Measurements from ENCODE around the gene KCNG4.

The KCNG4 gene

DNA sequence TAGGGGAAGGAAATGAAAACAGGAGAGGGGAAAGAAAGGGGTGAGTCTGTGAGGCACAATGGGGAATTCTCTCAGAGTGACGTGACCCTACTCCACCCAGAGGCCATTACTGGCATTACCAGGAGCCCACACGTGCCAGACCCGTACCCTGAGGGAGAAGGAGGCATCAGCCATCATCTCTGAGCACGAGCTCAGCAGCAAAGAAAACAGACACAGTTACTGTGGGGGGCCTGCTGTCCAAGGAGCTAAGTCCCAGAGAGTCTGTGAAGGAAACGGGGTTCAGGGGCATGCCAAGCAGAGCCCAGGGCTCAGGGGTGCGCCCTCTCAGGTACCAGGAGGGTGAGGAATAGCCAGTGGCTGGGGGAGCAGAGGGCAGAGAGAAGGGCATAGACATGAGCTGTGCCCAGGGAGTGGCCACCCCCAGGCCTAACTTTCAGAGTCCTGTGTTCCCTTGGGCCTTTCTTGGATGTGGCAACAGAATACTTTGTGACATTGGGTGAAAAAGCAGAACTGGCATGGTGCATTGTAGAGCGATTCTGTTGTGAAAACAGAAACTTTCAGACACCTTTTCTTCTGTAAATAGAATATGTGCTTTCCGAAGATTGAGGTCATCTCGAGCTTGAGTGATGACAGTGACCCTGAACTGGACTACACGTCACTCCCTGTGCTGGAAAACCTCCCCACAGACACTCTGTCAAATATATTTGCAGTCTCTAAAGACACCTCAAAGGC, 64.3 kb downstream of the KCNG4 start:
- peak; percentile 72 to 74 for TF ChIP-seq CTCF (IDR thresholded peaks at IDR 0.05)
- intact Hi-C loops (cut with DNase I; ENCODE audit: low total_unique reads): no loop called here
- H3K9me3 ChIP-seq: no peaks in the 10 kb centered on the region
- peak overlapping the region; percentile 77 to 82 for H3K27ac ChIP-seq
- no peaks in the 10 kb centered on the region for H3K27me3 ChIP-seq
- peak in 1 of 2 donors; percentile 49 for DNase-seq
- H3K36me3 ChIP-seq: peaks cover 16 to 24% (median 23%) of the 10 kb centered on the region in 3 donors
- peaks cover 0 to 35% (median 31%) of the 10 kb centered on the region in 4 donors for H3K4me1 ChIP-seq
- no peak overlapping the region for H3K4me3 ChIP-seq

DNA sequence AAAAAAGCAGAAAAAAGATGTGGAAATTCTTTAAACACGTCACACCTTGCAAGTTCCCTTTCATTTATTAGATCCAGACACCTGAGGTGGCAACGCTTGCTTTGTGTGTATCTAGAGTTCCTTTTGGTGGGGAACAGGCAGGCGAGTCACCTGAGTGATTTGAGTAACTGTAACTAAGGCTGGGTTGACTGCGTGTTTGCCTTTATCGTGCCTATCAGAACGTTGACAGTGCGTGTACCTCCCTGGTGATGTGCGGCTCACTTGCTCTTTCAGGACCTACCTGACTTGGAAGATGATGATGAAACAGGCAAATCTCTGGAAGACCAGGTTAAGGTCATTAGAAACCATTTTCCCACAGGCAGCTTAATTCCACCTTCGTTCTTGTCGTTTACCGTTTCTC, 65.4 kb downstream of the KCNG4 start:
- Histone ChIP-seq H3K27ac (no peak overlapping the region), H3K9me3 (no peaks in the 10 kb centered on the region), H3K36me3 (peaks cover 7 to 13% (median 12%) of the 10 kb centered on the region in 3 donors), H3K27me3 (peaks cover 0 to 6% of the 10 kb centered on the region in 2 donors), H3K4me1 (peaks cover 0 to 35% (median 31%) of the 10 kb centered on the region in 4 donors), H3K4me3 (no peak overlapping the region)
- intact Hi-C loops (cut with DNase I; ENCODE audit: low total_unique reads): no loop called here
- TF ChIP-seq CTCF (IDR thresholded peaks at IDR 0.05): no peak
- no peak for DNase-seq

GRCh38 chr16:84169765-84170310, 70.0 kb downstream of the KCNG4 start:
- Histone ChIP-seq H3K36me3 (no peaks in the 10 kb centered on the region), H3K4me1 (peaks cover 0 to 2% (median 0%) of the 10 kb centered on the region in 4 donors), H3K9me3 (no peaks in the 10 kb centered on the region), H3K27me3 (peaks cover 0 to 24% of the 10 kb centered on the region in 2 donors), H3K27ac (no peak overlapping the region), H3K4me3 (no peak overlapping the region)
- intact Hi-C loops (cut with DNase I; ENCODE audit: low total_unique reads): no loop called here
- TF ChIP-seq CTCF (IDR thresholded peaks at IDR 0.05): no peak
- DNase-seq: no peak

Measured in tibial artery (tissue), 4 donors.